GM12878 (cell line): ENCODE measurements around the gene PRR29. TPM values are rescaled to one million over a fixed set of nuclear protein-coding genes. Genes with fewer than 3 reads are reported as not detected.

Experiments used
- ATAC-seq: fragments of 200-7000 bp; cut with Tn5 transposase; 3 replicates; pipeline ENCODE4 v1.9.1; 2020; ENCODE audit warnings: mild to moderate bottlenecking, moderate library complexity
- BruUV-seq: library from RNA; stranded (reverse); fragments of 400-500 nt; replicated peaks from 2 replicates; lab custom pipeline; 2021; lab: Mats Ljungman, UMichigan
- CTCF ChIA-PET: fragments of 300-600 bp; sonication (Branson Sonifier 250); formaldehyde crosslinking; extraction: SDS; loops from one replicate; lab custom pipeline; 2021; ENCODE audit warnings: inconsistent platforms; lab: Yijun Ruan, JAX
- POLR2A ChIA-PET: fragments of 350-600 bp; formaldehyde crosslinking; extraction: SDS; loops from one replicate; lab custom pipeline; 2021; ENCODE audit warnings: inconsistent platforms; lab: Charles Lee
- RAD21 ChIA-PET: fragments of 300-600 bp; sonication (Branson Sonifier 250); formaldehyde crosslinking; loops from one replicate; lab custom pipeline; 2023; ENCODE audit warnings: antibody characterized with exemption; ENCODE audit not compliant: unreplicated experiment; lab: Charles Lee
- SMC1A ChIA-PET: fragments of 300-600 bp; sonication (Branson Sonifier 250); formaldehyde crosslinking; loops from one replicate; lab custom pipeline; 2023; ENCODE audit not compliant: unreplicated experiment, uncharacterized antibody; lab: Charles Lee
- DNase-seq: peaks from one replicate; pipeline ENCODE4 v3.0.0-alpha.2; 2011; ENCODE audit warnings: low read depth, low spot score
- FAIRE-seq: peaks from 3 replicates; lab custom pipeline; 2011; peaks lifted over from hg19 to GRCh38; lab: Jason Lieb, UNC
- H2AFZ ChIP-seq: 2 replicates; pipeline ENCODE4 v1.6.0; 2011; ENCODE audit warnings: low read depth, low read length, control low read depth; ENCODE audit not compliant: control insufficient read depth
- H3K27ac ChIP-seq: 2 replicates; pipeline ENCODE4 v1.5.1; 2011; ENCODE audit warnings: control low read depth; ENCODE audit not compliant: control insufficient read depth, insufficient read depth
- H3K27me3 ChIP-seq, 2 experiments: replicated peaks in 1 of 2; 2 replicates each; pipeline versions ENCODE4 v1.6.0 to v1.6.1; 2011; ENCODE audit warnings: low read length in 1 of 2; ENCODE audit not compliant: control insufficient read depth in 2 of 2, insufficient read depth in 2 of 2
- H3K36me3 ChIP-seq, 2 experiments: 2 replicates each; pipeline ENCODE4 v1.5.1; 2011; ENCODE audit warnings: low read length in 1 of 2; ENCODE audit not compliant: control insufficient read depth in 2 of 2, insufficient read depth in 2 of 2
- H3K4me1 ChIP-seq: 2 replicates; pipeline ENCODE4 v1.6.1; 2011; ENCODE audit warnings: mild to moderate bottlenecking, low read length, moderate library complexity, mixed read lengths; ENCODE audit not compliant: control insufficient read depth, insufficient read depth
- H3K4me2 ChIP-seq: 2 replicates; pipeline ENCODE4 v1.6.0; 2011; ENCODE audit warnings: control low read depth; ENCODE audit not compliant: control insufficient read depth, insufficient read depth
- H3K4me3 ChIP-seq: fragments of 200-600 bp; sonication (generic); 2 replicates; pipeline ENCODE4 v1.5.1; 2016
- H3K79me2 ChIP-seq: 2 replicates; pipeline ENCODE4 v1.6.0; 2011; ENCODE audit warnings: low read length; ENCODE audit not compliant: control insufficient read depth, insufficient read depth
- H3K9ac ChIP-seq: 2 replicates; pipeline ENCODE4 v1.8.0; 2011; ENCODE audit warnings: low read length, control low read depth, mixed read lengths; ENCODE audit not compliant: control insufficient read depth, insufficient read depth
- H3K9me3 ChIP-seq: replicated peaks from 3 replicates; pipeline ENCODE4 v1.5.1; 2011; ENCODE audit warnings: mild to moderate bottlenecking, low read length; ENCODE audit not compliant: control insufficient read depth, insufficient read depth
- H4K20me1 ChIP-seq: 2 replicates; pipeline ENCODE4 v1.6.0; 2011; ENCODE audit not compliant: control insufficient read depth, insufficient read depth
- BMI1 ChIP-seq: fragments of 450-650 bp; IDR thresholded peaks from 2 replicates; pipeline ENCODE4 v1.6.1; 2016; ENCODE audit warnings: mild to moderate bottlenecking, moderate library complexity, borderline replicate concordance
- DPF2 ChIP-seq: fragments of 450-650 bp; IDR thresholded peaks from 2 replicates; pipeline ENCODE4 v1.6.1; 2017; ENCODE audit warnings: mild to moderate bottlenecking
- EGR1 ChIP-seq, 2 experiments: IDR thresholded peaks; 1 replicate in 1 of 2; 2 replicates in 1 of 2; pipeline ENCODE4 v1.6.1; 2011 to 2012; ENCODE audit warnings: low read depth in 2 of 2, low read length in 2 of 2, borderline replicate concordance in 1 of 2, mild to moderate bottlenecking in 1 of 2, moderate library complexity in 1 of 2
- ETV6 ChIP-seq, 2 experiments: fragments of 450-650 bp in 1 of 2; IDR thresholded peaks in 1 of 2; conservative IDR thresholded peaks in 1 of 2; 2 replicates each; pipeline ENCODE4 v1.6.1; 2014; ENCODE audit warnings: antibody characterized with exemption in 1 of 2, borderline replicate concordance in 1 of 2, low read depth in 1 of 2, mild to moderate bottlenecking in 1 of 2, moderate library complexity in 1 of 2
- FOS ChIP-seq: IDR thresholded peaks from 3 replicates; pipeline ENCODE4 v1.6.1; 2011; ENCODE audit warnings: borderline replicate concordance; ENCODE audit not compliant: insufficient read length; ENCODE audit errors: extremely low read depth
- IRF4 ChIP-seq: IDR thresholded peaks from 2 replicates; pipeline ENCODE4 v1.6.1; 2011; ENCODE audit warnings: low read depth, low read length
- JUNB ChIP-seq: IDR thresholded peaks from 2 replicates; pipeline ENCODE4 v1.6.1; 2016; ENCODE audit warnings: antibody characterized with exemption, mild to moderate bottlenecking
- JUND ChIP-seq: IDR thresholded peaks from 2 replicates; pipeline ENCODE4 v1.6.1; 2012; ENCODE audit warnings: low read depth, mild to moderate bottlenecking, low read length, improper control_type of control experiment, moderate library complexity
- LARP7 ChIP-seq: fragments of 450-650 bp; IDR thresholded peaks from 2 replicates; pipeline ENCODE4 v1.6.1; 2017; ENCODE audit warnings: mild to moderate bottlenecking
- NFYB ChIP-seq: IDR thresholded peaks from 2 replicates; pipeline ENCODE4 v1.6.1; 2011; ENCODE audit warnings: low read depth, mild to moderate bottlenecking, low read length, improper control_type of control experiment, moderate library complexity; ENCODE audit not compliant: insufficient read depth
- SREBF1 ChIP-seq: IDR thresholded peaks from 2 replicates; pipeline ENCODE4 v1.6.1; 2012; ENCODE audit warnings: mild to moderate bottlenecking, low read length
- TARDBP ChIP-seq: IDR thresholded peaks from 2 replicates; pipeline ENCODE4 v1.6.1; 2016; ENCODE audit warnings: borderline replicate concordance
- WGBS: methylation state at CpG from one replicate; pipeline ENCODE4 v1.1.6; 2016; ENCODE audit warnings: low lambda C conversion rate; ENCODE audit not compliant: insufficient replicate concordance, insufficient coverage; ENCODE audit errors: missing lambda C conversion rate; 5-methylcytosine and 5-hydroxymethylcytosine counted together
- in situ Hi-C: fragments of 300-500 bp; cut with MboI; formaldehyde crosslinking; loops from 9 replicates; pipeline ENCODE4 v1.14.3; 2018; ENCODE audit warnings: mixed read lengths
- intact Hi-C: fragments of 100-400 bp; cut with micrococcal nuclease; formaldehyde crosslinking; loops from one replicate; pipeline ENCODE4 v1.14.2; 2022; ENCODE audit not compliant: unreplicated experiment
- polyA plus RNA-seq, 11 experiments: library from polyadenylated mRNA; depleted of rRNA in 4 of 11; unstranded in 6 of 11; stranded (reverse) in 5 of 11; fragments of >200 nt; fragmentation: Nextera tagmentation in 4 of 11; fragmentation: Illumina TruSeq in 1 of 11; extraction: Ambion mirVana in 4 of 11; extraction: Trizol in 1 of 11; gene quantifications; 1 replicate in 1 of 11; 2 replicates in 10 of 11; pipeline versions ENCODE4 v1.2.1 to v1.2.3, GENCODE V29; 2011 to 2016; ENCODE audit warnings: inconsistent platforms in 2 of 11, missing spikeins in 2 of 11, low read depth in 1 of 11
- total RNA-seq, 4 experiments: library from RNA; depleted of rRNA in 3 of 4; stranded (reverse); fragments of >200 nt in 3 of 4; fragmentation: Illumina TruSeq in 1 of 4; extraction: Trizol in 1 of 4; gene quantifications; 2 replicates each; pipeline versions ENCODE4 v1.2.1 to v1.2.3, GENCODE V29; 2013 to 2021
- TF ChIP-seq, protein P1 (sequence below): IDR thresholded peaks from 2 replicates; pipeline ENCODE4 v1.6.1; 2011; ENCODE audit warnings: borderline replicate concordance, low read depth, mild to moderate bottlenecking, moderate library complexity, low read length; ENCODE audit not compliant: insufficient read depth, poor library complexity, severe bottlenecking

The PRR29 gene
- total and polyA plus RNA-seq, 10 of the 15 experiments (the other 5 are each of a cell fraction or from before 2014, with no cell fraction given) = 0.01 to 2.4 (median 0.18) TPM; not detected in 3

DNA sequence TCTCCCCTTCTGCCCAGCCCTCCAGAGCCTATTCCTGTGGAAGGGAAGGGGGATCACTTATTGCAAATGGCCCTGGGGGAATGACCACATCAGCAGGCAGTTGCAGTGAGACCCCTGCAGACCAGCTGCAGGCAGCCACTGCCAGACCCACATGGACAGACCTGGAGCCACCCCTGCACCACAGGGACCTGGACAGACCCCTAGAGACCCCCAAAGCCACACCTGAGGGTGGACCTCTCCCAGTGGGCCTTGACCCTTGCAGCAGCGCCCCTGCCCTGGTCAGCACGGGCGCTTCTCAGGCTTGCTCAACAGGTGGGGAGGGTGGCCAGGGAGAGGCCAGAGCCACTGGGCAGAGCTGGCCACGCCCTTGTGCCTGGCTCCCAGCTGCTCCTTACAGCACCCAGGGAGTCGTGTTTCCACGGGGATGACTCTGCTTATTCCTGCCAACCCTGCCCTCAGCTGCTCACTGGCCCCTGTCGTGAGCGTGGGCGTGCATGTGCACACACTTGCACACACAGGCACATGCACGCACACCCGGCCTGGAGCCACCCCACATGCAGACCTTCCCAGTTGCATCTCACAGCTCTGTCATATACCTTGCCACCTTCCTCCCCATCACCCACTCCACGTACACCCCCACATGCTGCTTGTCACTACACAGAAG lies 24.1 kb upstream of the PRR29 start:
- Histone ChIP-seq H3K4me3 (no peak overlapping the region), H3K36me3 (no peaks in the 10 kb centered on the region), H3K9ac (no peak overlapping the region), H4K20me1 (no peaks in the 10 kb centered on the region), H3K27ac (no peak overlapping the region), H3K4me1 (no peaks in the 10 kb centered on the region), H3K79me2 (no peaks in the 10 kb centered on the region), H3K27me3 (peaks cover 0 to 2% of the 10 kb centered on the region in 2 experiments; a peak in 1 of 4 replicates), H3K4me2 (no peak overlapping the region), H3K9me3 (no peaks in the 10 kb centered on the region), H2AFZ (no peak overlapping the region)
- ChIA-PET CTCF (interaction anchor here (1.3 to 2.1 kb wide), 3 partner anchors 23 to 85 kb away, joined by 4 to 6 read pairs (median 4); no protein-coding TSS in a partner anchor), SMC1A (no interaction called here), POLR2A (no interaction called here), RAD21 (no interaction called here)
- no peak for ATAC-seq
- no TSS peak for BruUV-seq
- DNase-seq = no peak
- 36% methylated on average over 12 of the region's 12 CpGs for WGBS
- intact Hi-C loops (no loop called here), in situ Hi-C loops (no loop called here)
- FAIRE-seq = no peak
- TF ChIP-seq, protein P1, sequence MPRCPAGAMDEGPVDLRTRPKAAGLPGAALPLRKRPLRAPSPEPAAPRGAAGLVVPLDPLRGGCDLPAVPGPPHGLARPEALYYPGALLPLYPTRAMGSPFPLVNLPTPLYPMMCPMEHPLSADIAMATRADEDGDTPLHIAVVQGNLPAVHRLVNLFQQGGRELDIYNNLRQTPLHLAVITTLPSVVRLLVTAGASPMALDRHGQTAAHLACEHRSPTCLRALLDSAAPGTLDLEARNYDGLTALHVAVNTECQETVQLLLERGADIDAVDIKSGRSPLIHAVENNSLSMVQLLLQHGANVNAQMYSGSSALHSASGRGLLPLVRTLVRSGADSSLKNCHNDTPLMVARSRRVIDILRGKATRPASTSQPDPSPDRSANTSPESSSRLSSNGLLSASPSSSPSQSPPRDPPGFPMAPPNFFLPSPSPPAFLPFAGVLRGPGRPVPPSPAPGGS = peak; percentile 87
- no peak for TF ChIP-seq JUNB

DNA sequence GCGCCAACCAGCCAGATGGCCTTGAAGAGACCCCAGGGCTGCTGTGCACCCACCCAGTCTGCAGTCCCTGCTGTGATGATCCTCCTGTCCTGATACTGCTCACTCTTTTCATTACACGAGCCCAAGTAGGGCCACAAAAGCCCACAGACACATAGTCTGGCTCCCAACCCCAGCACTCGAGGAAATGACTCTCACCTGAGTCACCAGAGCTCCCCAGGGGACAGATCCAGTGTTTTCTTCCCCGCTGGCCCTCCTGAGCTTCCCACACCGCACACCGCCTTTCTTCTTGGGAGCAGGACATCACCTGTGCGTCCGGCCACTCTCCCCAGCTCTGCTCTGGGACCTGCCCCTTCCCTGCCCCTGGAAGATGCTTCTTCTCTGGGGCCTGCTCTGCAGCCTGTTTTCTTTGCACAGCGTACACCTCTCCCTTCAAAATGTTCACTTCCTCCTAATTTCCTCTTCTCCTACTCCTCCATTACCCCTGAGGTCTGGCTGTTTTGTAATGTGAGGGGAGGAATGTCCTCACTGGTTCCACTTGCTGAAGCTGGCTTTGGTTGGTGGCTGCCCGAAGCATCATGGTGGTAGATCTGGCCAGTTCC lies 23.5 kb upstream of the PRR29 start:
- Histone ChIP-seq H3K4me2 (no peak overlapping the region), H3K4me3 (no peak overlapping the region), H3K9ac (no peak overlapping the region), H3K36me3 (no peaks in the 10 kb centered on the region), H3K27me3 (peaks cover 0 to 2% of the 10 kb centered on the region in 2 experiments; a peak in 1 of 4 replicates), H3K9me3 (no peaks in the 10 kb centered on the region), H3K79me2 (no peaks in the 10 kb centered on the region), H4K20me1 (no peaks in the 10 kb centered on the region), H3K4me1 (no peaks in the 10 kb centered on the region), H3K27ac (no peak overlapping the region), H2AFZ (no peak overlapping the region)
- BruUV-seq = no TSS peak
- no peak for ATAC-seq
- intact Hi-C loops (no loop called here), in situ Hi-C loops (no loop called here)
- 47% methylated on average over 10 of the region's 10 CpGs for WGBS
- ChIA-PET CTCF (interaction anchor here (1.2 to 3.6 kb wide), 6 partner anchors 17 to 86 kb away, joined by 3 to 18 read pairs (median 4); partner anchors contain the start of gene GH1), RAD21 (interaction anchor here (1.0 to 1.1 kb wide), 2 partner anchors 28 to 51 kb away, joined by 3 read pairs; no protein-coding TSS in a partner anchor), POLR2A (no interaction called here), SMC1A (no interaction called here)
- DNase-seq = no peak
- no peak for FAIRE-seq
- TF ChIP-seq FOS (no peak), IRF4 (no peak), JUND (no peak), TARDBP (no peak), ETV6 (conservative IDR thresholded peaks at IDR 0.05 in 1 of 2, IDR thresholded peaks at IDR 0.05 in 1 of 2; ENCODE audit: borderline replicate concordance in 1 of 2, low read depth in 1 of 2) (no peak), LARP7 (no peak), SREBF1 (no peak), NFYB (no peak), BMI1 (no peak), EGR1 (IDR thresholded peaks at IDR 0.05; ENCODE audit: borderline replicate concordance in 1 of 2, low read depth in 2 of 2, low read length in 2 of 2) (no peak), DPF2 (no peak)
- TF ChIP-seq, protein P1 = no peak
